ENCODE results near the gene PARD6G.
A peak's percentile ranks its signal among the peaks of the same experiment; 100 is the strongest.

The PARD6G gene

DNA sequence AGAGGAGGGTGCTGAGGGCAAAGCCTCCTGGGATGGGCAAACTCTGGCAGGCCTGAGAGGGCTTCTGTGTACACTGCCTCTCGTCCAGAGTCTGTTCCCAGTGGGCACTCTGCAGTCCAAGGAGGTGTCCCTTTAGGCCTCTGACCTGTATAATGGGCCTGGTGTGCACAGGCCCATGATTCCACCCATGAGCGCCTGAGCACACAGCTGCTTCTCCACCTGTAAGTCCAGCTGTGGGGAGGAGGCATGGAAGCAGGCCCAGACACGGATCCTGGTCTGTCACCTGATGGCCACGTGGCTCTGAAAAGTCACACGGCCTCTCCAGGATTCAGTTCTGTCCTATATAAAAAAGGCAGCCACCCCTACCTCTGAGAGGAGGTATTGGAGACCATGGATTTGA is 57.0 kb downstream of the PARD6G start:
- DNase-seq (ENCODE audit: low spot score), result no peak

DNA sequence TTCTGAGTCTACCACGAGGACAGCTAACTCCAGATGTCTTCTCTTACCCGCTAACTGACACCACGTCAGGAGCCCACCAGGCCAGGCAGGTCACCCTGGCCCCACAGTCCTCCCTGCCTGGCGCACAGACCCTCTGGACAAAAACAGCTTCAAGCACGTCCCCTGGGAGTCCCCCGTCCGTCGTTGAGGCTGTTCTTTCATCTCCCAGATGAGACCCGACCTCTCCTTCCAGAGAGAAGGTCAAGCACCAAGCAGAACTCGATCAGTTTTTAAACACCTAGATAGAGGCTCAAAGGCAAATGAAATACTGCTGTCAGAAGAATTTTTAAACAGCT is 57.8 kb downstream of the PARD6G start:
- DNase-seq (ENCODE audit: low spot score), result no peak

- DNase-seq (ENCODE audit: low spot score), result no peak
Observed at GRCh38 chr18:80188643-80189530, 58.4 kb downstream of the PARD6G start.

- no peak for DNase-seq (ENCODE audit: low spot score)
Observed at GRCh38 chr18:80187956-80188642, 59.2 kb downstream of the PARD6G start.

- DNase-seq (ENCODE audit: low spot score), result no peak
Observed at GRCh38 chr18:80185545-80185944, 61.8 kb downstream of the PARD6G start.

DNA sequence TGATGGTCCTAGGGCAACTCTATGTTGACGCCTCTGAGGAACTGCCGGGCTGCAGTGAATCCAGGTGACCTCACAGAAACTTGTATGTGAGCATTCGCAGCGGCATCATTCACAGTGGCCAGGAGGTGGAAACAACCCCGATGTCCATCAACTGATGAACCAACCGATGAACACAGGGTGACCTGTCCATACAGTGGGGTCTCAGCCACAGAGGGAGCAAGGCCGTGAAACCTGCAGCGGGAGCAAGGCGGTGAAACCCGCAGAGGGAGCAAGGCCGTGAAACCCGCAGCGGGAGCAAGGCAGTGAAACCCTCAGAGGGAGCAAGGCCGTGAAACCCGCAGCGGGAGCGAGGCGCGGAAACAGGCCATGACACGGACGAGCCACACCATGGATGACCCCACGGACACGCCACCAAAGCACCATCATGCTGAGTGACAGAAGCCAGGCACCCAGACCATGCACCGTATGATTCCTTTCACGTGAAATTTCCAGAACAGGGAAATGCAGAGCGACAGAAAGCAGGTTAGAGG is 63.0 kb downstream of the PARD6G start:
- DNase-seq (ENCODE audit: low spot score), result no peak

- no peak for DNase-seq (ENCODE audit: low spot score)
Observed at GRCh38 chr18:80183273-80184050, 63.9 kb downstream of the PARD6G start.

DNA sequence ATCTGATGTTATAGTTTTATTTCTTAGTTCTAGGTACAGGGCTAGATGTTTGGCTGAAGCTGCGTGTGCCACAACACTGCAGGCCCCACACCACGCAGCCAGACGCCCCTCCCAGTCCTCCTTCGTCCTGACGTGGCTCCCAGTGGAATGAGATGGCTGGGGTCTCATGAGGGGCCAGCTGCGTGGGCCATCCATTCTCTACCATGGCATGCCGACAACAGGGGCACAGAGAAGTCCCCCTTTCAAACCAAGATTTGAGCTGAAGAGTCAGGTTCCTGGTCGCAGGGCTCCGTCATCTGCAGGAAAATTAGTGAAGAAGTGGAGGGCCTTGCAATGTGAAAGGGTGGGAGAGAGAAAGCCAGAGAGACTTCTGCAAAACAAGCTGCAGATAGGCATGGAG is 64.5 kb downstream of the PARD6G start:
- DNase-seq (ENCODE audit: low spot score), result no peak

- no peak for DNase-seq (ENCODE audit: low spot score)
Observed at GRCh38 chr18:80181642-80182461, 65.5 kb downstream of the PARD6G start.

GRCh38 chr18:80180778-80181564 is 66.3 kb downstream of the PARD6G start:
- no peak for DNase-seq (ENCODE audit: low spot score)

GRCh38 chr18:80179857-80180558 is 67.3 kb downstream of the PARD6G start:
- peak; percentile 19 for DNase-seq (ENCODE audit: low spot score)

DNA sequence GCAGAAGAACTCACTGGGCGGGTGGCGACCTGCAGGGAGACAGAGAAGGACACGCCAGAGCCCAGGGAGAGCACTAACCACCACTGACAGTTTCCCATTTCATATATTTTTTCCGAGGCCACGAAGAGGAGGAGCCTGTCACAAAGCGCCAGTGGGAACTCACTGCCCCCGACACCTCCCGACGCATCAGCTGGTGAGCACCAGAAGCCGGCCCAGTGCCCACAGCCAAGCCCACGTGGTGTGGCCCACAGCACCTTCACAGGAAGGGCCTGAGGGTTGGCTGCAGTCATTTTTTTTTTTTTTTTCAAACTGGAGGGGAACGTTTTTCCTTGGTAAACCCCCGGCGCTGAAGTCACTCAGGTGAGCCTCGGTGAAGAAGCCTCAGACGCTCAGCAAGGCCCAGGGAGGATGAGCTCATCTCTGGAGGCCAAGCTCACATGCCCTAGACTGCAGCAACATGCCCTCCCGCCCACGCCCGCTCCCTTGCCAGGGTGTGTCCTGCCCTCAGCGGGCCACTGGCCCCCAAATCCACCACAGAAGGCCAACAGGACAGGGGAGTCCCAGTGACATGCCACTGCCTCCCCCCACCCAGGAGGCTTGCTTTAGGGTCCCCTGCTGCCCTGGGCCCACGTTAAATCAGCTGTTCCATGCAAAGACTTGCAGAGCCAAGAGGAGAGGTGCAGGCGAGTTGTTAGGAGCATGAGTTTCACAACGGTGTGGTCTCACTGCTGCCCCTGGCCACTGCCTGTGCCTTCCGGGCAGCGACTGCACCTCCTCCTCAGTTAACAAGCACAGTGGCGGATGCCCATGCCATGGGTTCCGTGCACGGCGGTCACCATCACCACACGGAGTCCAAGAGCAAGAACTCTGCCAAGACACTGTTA is 68.1 kb downstream of the PARD6G start:
- DNase-seq (ENCODE audit: low spot score), result no peak

GRCh38 chr18:80177128-80177527 is 70.2 kb downstream of the PARD6G start:
- DNase-seq (ENCODE audit: low spot score), result no peak

DNA sequence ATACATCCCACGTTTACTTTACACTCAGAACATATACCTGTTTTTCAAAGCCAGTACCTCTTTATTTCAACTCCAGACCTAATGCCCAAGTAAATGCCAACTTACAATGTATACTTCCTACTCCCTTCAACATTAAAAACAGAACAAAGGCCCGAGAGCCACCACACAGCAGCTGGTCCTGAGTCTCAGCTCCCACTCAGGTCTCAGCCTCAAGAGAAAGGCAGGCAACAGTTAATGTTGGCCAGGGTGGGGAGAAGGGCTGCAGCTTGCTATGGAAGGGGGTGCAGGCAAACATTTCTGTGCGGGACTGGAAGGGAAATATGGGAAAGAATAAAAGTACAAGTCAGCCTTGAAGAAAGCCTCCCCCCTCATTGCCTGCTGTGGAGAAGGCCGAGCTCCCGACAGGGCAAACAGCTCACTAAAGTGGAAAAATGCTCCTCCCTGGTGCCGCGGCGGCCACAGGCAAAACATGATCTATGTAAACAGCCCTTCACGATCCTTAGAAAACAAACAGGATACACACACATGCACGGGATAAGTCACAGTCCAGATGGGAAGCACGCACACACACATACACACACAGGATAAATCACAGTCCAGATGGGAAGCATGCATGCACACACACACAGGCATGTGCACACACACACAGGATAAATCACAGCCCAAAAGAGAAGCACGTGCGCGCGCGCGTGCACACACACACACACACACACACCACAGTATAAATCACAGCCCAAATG is 70.8 kb downstream of the PARD6G start:
- no peak for DNase-seq (ENCODE audit: low spot score)

DNA sequence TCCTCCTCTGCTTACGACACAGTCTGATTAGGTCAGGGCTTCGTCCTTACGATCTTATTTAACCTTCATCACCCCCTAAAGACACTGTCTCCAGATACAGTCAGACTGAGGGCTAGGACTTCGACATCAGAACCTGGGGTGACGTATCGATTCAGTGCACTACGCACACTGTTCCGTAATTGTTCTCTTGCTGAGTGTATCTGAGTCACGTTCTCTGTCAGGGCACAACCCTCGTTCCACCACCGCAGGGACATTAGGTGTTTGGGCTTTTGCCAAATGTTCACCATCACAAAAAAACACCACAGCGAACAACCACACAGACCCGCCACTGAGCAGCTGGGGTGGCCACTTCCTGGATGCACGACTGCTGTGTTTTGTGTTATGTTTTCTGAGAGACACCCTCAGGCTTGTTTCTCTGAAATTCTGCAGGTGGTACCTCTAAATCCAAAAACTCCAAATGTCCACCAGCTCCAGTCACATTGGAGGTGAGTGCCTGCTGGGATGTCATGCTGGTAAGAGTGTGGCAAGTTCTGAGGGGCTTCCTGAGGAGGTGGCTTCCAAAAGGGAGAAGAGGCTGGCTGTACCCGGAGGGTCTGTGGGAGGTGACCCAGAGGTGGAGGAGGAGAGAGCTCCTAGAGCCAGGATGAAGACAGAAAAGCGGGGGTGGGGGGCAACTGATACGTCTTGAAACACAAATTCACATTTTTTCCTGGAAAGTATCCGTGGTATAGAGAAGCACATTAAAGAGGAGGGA is 71.7 kb downstream of the PARD6G start:
- peak; percentile 21 for DNase-seq (ENCODE audit: low spot score)

DNA sequence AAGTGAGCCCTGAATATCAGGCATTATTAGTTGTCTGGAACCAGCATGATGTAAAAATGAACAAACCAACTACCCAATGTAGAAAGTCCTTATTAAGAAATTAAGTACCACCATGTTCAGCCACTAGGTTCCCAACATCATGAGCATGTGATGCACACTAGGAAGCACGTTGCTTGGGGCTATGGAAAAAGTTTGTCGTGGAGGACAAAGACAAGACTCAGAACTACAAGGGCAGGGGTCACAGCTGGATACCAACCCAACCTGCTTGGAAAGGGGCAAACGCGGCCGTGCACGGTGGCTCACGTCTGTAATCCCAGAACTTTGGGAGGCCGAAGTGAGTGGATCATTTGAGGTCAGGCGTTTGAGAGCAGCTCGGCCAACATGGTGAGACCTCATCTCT is 74.3 kb downstream of the PARD6G start:
- DNase-seq (ENCODE audit: low spot score), result no peak

GRCh38 chr18:80172056-80172455 is 75.3 kb downstream of the PARD6G start:
- no peak for DNase-seq (ENCODE audit: low spot score)

All from SW480 (cell line).